HFF-Myc (cell line): ENCODE results near the gene PLA2G2D.

ENCODE experiments used
- DNase-seq: peaks from one replicate; pipeline ENCODE4 v3.0.0-alpha.2; 2011; ENCODE audit warnings: low read depth; ENCODE audit errors: extremely low read depth
- H3K4me3 ChIP-seq: replicated peaks from 2 replicates; pipeline ENCODE4 v1.5.1; 2011; ENCODE audit warnings: low read depth, mild to moderate bottlenecking, control low read depth, low read length
- TF ChIP-seq, protein P1 (sequence below): IDR thresholded peaks from 2 replicates; pipeline ENCODE4 v1.5.1; 2012; ENCODE audit warnings: mild to moderate bottlenecking, low read depth, low read length, control low read depth; ENCODE audit errors: missing control alignments

PLA2G2D gene

DNA sequence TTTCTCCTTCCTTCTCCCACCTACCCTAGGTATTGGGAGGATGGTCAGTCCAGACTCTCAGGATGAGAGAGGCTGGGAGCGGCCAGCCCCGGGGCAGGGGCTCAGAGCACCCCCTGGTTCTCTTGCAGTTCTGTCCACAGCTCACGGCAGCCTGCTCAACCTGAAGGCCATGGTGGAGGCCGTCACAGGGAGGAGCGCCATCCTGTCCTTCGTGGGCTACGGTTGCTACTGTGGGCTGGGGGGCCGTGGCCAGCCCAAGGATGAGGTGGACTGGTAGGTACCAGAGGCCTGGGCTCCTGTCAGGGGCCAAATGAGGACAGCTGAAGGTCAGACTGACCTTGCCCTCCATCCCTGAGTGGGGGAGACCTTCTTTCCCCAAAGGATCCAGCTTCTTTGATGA is 24.0 kb upstream of the PLA2G2D start:
- DNase-seq: no peak
- H3K4me3 ChIP-seq: no peak overlapping the region
- TF ChIP-seq, protein P1, sequence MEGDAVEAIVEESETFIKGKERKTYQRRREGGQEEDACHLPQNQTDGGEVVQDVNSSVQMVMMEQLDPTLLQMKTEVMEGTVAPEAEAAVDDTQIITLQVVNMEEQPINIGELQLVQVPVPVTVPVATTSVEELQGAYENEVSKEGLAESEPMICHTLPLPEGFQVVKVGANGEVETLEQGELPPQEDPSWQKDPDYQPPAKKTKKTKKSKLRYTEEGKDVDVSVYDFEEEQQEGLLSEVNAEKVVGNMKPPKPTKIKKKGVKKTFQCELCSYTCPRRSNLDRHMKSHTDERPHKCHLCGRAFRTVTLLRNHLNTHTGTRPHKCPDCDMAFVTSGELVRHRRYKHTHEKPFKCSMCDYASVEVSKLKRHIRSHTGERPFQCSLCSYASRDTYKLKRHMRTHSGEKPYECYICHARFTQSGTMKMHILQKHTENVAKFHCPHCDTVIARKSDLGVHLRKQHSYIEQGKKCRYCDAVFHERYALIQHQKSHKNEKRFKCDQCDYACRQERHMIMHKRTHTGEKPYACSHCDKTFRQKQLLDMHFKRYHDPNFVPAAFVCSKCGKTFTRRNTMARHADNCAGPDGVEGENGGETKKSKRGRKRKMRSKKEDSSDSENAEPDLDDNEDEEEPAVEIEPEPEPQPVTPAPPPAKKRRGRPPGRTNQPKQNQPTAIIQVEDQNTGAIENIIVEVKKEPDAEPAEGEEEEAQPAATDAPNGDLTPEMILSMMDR: no peak

DNA sequence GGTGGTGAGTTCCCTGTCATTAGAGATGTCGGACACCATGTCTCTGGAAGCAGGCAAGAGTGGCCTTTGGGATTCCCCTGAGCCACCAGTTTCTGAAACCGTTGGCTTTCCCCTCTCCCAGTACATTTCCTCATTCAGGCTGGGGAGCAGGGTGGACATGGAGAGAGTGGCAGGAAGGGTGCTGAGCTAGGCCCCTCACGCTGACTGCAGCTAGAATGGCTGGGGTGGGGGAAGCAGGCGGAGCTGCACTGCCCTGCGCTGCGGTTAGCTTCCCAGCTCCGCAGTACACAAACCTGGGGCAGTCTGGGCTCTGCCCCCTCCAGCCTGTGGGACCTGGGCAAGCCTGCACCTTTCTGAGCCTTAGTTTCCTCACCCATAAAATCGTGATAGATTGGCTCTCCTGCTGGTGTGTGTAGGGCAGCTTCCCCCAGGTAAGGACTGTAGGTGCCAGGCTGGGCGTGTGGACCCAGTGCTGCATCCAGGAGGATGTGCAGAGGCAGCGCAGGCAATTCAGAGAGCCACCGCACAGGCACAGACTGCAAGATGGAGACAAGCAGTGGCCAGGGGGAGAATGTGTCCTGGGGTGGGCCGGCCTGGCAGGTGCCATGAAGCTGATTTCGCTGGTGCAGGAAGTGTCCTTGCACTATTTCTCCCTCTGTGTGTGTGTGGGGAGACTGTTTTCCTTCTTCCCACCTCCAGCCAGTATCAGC is 22.8 kb upstream of the PLA2G2D start:
- TF ChIP-seq, protein P1: no peak
- DNase-seq: no peak
- no peak overlapping the region for H3K4me3 ChIP-seq

DNA sequence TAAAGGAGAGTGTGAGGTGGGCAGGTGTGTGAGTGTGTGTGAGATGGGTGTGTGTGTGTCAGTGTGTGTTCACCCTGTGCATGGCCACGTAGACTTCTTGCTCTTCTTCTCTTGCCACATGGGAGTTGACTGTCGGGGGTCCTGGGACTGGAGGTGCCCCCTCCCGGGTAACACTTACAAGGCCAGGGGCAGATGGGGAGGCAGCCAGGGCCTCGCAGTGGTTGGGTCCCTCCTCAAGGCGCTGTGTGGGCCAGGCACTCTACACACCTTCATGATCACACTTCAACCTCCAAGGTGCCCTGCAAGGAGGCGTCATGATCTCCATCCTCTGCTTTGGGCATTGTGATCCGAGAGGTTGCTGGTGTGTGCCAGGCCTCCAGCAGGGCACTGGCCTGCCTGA is 22.1 kb upstream of the PLA2G2D start:
- DNase-seq: no peak
- TF ChIP-seq, protein P1: no peak
- no peak overlapping the region for H3K4me3 ChIP-seq

DNA sequence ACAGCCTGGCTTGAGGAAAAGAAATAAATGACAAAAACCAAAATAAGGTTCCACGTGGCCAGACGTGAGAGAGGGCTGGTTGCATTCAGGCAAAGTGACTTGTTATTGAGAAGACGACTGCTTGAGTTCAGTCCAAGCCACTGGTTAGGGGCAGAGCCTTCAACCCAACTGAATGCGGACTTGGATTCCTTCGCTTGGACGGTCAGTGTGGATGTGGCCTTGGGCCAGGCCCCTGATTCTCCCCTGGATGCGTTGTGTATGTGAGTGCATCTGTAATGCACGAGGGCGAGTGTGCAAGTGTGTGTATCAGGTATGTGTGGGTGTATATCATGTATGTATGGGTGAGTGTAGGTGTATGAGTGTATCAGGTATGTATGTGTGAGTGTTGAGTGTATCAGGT is 21.7 kb upstream of the PLA2G2D start:
- H3K4me3 ChIP-seq: no peak overlapping the region
- no peak for DNase-seq
- TF ChIP-seq, protein P1: no peak

DNA sequence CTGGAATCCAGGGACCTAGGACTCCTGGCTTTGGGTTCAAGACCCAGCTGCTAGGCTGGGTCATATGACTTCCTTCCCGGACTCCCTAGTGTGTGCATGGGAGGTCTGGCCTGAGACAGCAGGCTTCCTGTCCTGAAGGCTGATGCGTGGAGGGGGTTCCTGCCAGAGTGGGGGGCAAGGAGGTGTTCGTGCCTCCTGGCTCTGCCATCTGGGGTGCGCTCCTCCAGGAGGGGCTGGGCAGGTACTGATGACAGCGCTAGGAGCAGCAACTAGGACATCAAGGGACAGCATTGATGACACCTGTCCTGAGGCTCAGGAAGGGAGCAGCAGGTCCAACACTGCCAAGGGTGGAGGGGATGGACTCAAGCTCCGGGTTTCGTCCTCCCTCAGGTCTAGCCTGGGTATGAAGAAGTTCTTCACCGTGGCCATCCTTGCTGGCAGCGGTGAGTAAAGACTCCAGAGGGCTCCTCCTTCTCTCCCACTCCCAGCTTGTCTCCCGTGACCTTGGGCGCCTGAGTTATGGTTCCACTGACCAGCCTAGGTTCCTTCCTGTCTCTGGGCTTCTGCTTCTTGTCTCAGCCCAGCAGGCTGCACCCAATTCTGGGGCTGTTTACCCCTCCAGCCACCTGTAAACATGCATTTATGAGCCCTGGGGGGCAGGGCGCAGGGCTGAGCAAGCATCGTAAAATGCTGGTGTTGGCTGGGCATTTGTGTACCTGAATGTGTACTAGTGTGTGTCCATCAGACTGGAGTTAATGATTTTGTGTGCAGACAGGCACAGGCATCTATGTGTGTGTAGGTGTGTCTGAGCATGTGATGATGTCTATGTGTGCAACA is 20.7 kb upstream of the PLA2G2D start:
- H3K4me3 ChIP-seq: no peak overlapping the region
- no peak for DNase-seq
- TF ChIP-seq, protein P1: no peak

DNA sequence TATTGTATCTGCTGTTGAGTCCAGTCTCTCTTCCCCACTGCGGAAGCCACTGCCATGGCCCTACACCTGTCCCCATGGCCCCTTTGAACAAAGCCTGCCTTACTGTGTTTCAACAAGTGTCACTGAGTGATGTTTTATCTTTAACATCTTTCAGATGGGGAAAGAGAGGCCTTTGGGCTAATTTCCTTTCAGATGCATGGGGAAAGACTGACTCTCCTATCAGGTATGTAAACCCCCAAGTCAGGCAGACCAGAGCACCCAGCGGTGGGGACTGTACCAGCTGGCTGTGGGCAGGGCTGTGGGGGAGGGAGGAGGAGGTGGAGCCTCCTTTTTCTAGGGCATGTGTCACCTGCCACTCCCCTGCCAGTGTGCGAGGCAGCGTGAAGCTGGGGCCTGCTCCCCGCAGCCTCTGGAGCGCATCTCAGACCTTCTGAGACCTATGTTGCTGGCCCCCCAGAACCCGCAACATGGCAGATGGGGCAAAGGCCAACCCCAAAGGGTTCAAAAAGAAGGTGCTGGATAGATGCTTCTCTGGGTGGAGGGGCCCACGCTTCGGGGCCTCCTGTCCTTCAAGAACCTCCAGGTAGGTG is 19.7 kb upstream of the PLA2G2D start, which contains the start of gene PLA2G2F:
Gene PLA2G2F (plus strand): TSS at position 363 of the 590 bp plus-strand sequence. CDS start 105 bp downstream, at position 468.
- H3K4me3 ChIP-seq: no peak within 1 kb of the TSS
- TF ChIP-seq, protein P1: no peak
- no peak for DNase-seq
